ENCODE results near the gene ROM1.

DNA sequence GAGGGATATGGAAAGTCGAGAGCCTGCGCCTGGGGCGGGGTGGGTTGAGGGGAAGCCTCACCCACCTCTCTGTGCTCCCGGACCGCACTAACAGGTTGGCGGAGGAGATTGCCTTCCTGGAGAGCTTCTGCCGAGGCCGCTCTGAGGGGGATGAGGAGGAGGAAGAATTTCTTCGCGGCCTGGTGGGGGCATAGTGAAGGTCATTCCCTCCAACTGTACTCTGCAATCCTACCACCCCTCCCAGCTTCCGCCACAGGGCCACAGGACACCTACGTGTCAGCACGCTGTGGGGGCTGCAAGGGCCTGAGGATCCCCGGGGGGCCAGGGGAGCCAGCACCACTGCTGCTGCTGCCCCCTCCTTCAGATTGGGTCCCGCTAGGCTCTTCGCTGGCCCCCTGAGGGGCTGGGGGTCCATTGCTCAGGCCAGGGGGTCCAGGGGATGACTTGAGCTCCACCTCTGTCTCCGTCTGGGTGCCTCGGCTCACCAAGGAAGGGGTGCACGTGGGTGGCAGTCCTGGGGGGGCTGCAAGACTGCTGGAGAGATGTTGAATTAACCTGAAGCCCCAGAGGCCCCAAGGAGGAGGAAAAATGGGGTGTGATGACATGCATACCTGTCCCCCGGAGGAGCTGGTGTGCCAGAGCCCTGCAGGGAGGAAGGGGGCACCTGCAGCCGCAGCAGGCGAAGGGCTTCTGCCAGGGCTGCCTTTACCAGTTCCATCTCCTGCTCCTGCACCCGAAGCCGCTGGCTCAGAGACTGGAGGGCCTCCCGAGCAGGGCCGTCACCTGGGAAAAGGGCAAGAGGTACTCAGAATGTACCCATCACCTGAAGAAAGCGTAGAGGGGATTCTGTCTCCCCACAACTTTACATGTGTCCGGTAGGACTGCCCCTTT, 2.0 kb upstream of the ROM1 start:
- TF ChIP-seq, protein P1, sequence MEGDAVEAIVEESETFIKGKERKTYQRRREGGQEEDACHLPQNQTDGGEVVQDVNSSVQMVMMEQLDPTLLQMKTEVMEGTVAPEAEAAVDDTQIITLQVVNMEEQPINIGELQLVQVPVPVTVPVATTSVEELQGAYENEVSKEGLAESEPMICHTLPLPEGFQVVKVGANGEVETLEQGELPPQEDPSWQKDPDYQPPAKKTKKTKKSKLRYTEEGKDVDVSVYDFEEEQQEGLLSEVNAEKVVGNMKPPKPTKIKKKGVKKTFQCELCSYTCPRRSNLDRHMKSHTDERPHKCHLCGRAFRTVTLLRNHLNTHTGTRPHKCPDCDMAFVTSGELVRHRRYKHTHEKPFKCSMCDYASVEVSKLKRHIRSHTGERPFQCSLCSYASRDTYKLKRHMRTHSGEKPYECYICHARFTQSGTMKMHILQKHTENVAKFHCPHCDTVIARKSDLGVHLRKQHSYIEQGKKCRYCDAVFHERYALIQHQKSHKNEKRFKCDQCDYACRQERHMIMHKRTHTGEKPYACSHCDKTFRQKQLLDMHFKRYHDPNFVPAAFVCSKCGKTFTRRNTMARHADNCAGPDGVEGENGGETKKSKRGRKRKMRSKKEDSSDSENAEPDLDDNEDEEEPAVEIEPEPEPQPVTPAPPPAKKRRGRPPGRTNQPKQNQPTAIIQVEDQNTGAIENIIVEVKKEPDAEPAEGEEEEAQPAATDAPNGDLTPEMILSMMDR (IDR thresholded peaks at IDR 0.05 in 2 of 3, conservative IDR thresholded peaks at IDR 0.05 in 1 of 3; ENCODE audit: borderline replicate concordance in 1 of 3, insufficient read depth in 1 of 3, low read depth in 2 of 3, low read length in 2 of 3): no peak
- TF ChIP-seq, protein P2, sequence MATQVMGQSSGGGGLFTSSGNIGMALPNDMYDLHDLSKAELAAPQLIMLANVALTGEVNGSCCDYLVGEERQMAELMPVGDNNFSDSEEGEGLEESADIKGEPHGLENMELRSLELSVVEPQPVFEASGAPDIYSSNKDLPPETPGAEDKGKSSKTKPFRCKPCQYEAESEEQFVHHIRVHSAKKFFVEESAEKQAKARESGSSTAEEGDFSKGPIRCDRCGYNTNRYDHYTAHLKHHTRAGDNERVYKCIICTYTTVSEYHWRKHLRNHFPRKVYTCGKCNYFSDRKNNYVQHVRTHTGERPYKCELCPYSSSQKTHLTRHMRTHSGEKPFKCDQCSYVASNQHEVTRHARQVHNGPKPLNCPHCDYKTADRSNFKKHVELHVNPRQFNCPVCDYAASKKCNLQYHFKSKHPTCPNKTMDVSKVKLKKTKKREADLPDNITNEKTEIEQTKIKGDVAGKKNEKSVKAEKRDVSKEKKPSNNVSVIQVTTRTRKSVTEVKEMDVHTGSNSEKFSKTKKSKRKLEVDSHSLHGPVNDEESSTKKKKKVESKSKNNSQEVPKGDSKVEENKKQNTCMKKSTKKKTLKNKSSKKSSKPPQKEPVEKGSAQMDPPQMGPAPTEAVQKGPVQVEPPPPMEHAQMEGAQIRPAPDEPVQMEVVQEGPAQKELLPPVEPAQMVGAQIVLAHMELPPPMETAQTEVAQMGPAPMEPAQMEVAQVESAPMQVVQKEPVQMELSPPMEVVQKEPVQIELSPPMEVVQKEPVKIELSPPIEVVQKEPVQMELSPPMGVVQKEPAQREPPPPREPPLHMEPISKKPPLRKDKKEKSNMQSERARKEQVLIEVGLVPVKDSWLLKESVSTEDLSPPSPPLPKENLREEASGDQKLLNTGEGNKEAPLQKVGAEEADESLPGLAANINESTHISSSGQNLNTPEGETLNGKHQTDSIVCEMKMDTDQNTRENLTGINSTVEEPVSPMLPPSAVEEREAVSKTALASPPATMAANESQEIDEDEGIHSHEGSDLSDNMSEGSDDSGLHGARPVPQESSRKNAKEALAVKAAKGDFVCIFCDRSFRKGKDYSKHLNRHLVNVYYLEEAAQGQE (IDR thresholded peaks at IDR 0.05; ENCODE audit: low read depth): no peak
- TF ChIP-seq, protein P3, sequence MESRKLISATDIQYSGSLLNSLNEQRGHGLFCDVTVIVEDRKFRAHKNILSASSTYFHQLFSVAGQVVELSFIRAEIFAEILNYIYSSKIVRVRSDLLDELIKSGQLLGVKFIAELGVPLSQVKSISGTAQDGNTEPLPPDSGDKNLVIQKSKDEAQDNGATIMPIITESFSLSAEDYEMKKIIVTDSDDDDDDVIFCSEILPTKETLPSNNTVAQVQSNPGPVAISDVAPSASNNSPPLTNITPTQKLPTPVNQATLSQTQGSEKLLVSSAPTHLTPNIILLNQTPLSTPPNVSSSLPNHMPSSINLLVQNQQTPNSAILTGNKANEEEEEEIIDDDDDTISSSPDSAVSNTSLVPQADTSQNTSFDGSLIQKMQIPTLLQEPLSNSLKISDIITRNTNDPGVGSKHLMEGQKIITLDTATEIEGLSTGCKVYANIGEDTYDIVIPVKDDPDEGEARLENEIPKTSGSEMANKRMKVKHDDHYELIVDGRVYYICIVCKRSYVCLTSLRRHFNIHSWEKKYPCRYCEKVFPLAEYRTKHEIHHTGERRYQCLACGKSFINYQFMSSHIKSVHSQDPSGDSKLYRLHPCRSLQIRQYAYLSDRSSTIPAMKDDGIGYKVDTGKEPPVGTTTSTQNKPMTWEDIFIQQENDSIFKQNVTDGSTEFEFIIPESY (IDR thresholded peaks at IDR 0.05; ENCODE audit: extremely low read depth, insufficient replicate concordance, low read length): no peak
- no peak for TF ChIP-seq POLR2A (IDR thresholded peaks at IDR 0.05; ENCODE audit: borderline replicate concordance, extremely low read depth, insufficient read depth, insufficient read length)
- TF ChIP-seq, protein P4, sequence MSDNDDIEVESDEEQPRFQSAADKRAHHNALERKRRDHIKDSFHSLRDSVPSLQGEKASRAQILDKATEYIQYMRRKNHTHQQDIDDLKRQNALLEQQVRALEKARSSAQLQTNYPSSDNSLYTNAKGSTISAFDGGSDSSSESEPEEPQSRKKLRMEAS (IDR thresholded peaks at IDR 0.05): no peak
- no peak for TF ChIP-seq CEBPB (IDR thresholded peaks at IDR 0.05; ENCODE audit: low read depth)
- no peak for TF ChIP-seq ZFX (IDR thresholded peaks at IDR 0.05)
- no peak for TF ChIP-seq ZNF274 (IDR thresholded peaks at IDR 0.05; ENCODE audit: low read depth, low read length)
- no peak for TF ChIP-seq EZH2 (IDR thresholded peaks at IDR 0.05)
- TF ChIP-seq POLR2AphosphoS5 (IDR thresholded peaks at IDR 0.05; ENCODE audit: low read depth, low read length): no peak
